Uterus (tissue), 2 donors: ENCODE data around the gene CLEC9A.

Experiments used
- POLR2A ChIP-seq, 2 donors: fragments of 450-650 bp; IDR thresholded peaks; one replicate each; pipeline ENCODE4 v1.6.1; 2016; ENCODE audit warnings: antibody characterized with exemption in 2 of 2, mild to moderate bottlenecking in 1 of 2, moderate library complexity in 1 of 2
- TF ChIP-seq, protein P1 (sequence below), 4 experiments: fragments of 200-600 bp in 2 of 4; fragments of 450-650 bp in 2 of 4; sonication (generic) in 2 of 4; IDR thresholded peaks; one replicate each; pipeline ENCODE4 v1.5.1; 2016 to 2019; ENCODE audit warnings: antibody characterized with exemption in 4 of 4, mild to moderate bottlenecking in 2 of 4, moderate library complexity in 1 of 4

DNA sequence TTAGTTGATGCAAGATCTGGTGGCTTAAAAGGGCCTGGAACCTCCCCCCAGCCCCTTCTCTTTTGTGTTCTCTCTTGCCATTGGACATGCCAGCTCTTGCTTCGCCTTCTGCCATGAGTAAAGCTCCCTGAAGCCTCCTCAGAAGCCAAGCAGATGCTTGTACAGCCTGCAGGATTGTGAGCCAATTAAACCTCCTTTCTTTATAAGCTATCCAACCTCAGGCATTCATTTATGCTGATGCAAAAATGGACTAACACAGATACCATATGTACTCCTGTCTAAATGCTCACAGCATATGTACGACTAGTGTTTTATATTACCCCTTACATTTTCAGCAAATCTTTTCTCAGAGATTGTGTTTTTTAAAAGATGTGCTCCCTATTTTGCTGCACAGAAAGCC, 41.6 kb downstream of the CLEC9A start:
- TF ChIP-seq, protein P1, sequence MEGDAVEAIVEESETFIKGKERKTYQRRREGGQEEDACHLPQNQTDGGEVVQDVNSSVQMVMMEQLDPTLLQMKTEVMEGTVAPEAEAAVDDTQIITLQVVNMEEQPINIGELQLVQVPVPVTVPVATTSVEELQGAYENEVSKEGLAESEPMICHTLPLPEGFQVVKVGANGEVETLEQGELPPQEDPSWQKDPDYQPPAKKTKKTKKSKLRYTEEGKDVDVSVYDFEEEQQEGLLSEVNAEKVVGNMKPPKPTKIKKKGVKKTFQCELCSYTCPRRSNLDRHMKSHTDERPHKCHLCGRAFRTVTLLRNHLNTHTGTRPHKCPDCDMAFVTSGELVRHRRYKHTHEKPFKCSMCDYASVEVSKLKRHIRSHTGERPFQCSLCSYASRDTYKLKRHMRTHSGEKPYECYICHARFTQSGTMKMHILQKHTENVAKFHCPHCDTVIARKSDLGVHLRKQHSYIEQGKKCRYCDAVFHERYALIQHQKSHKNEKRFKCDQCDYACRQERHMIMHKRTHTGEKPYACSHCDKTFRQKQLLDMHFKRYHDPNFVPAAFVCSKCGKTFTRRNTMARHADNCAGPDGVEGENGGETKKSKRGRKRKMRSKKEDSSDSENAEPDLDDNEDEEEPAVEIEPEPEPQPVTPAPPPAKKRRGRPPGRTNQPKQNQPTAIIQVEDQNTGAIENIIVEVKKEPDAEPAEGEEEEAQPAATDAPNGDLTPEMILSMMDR (IDR thresholded peaks at IDR 0.05): no peak
- TF ChIP-seq POLR2A (IDR thresholded peaks at IDR 0.05): no peak
